WI38 (cell line): ENCODE measurements around the gene HAP1.

ENCODE experiments used
- H3K4me3 ChIP-seq: 2 replicates; pipeline ENCODE4 v1.5.1; 2011; ENCODE audit warnings: low read depth, mild to moderate bottlenecking, control low read depth, low read length
- TF ChIP-seq, protein P1 (sequence below): IDR thresholded peaks from 2 replicates; pipeline ENCODE4 v1.5.1; 2012; ENCODE audit warnings: low read depth, mild to moderate bottlenecking, control low read depth, low read length

HAP1 gene

DNA sequence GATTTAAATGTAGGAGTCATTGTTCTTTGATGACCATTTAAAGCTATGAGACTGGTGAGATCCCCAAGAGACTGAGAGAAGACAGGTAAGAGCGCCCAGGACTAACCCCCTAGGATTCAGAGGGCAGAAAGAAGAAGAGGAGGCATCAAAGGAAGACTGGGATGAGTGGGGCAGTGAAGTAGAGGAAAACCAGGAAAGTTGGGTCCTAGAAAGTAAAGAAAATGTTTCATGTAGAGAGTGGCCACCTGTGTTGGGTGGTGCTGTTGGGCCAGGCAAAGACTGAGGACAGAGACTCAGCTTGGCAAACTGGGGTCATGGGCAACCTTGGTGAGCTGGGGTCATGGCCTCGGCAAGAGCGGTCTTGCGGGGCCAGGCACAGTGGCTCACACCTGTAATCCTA, 1.3 kb upstream of the HAP1 start:
- H3K4me3 ChIP-seq = no peak overlapping the region
- TF ChIP-seq, protein P1, sequence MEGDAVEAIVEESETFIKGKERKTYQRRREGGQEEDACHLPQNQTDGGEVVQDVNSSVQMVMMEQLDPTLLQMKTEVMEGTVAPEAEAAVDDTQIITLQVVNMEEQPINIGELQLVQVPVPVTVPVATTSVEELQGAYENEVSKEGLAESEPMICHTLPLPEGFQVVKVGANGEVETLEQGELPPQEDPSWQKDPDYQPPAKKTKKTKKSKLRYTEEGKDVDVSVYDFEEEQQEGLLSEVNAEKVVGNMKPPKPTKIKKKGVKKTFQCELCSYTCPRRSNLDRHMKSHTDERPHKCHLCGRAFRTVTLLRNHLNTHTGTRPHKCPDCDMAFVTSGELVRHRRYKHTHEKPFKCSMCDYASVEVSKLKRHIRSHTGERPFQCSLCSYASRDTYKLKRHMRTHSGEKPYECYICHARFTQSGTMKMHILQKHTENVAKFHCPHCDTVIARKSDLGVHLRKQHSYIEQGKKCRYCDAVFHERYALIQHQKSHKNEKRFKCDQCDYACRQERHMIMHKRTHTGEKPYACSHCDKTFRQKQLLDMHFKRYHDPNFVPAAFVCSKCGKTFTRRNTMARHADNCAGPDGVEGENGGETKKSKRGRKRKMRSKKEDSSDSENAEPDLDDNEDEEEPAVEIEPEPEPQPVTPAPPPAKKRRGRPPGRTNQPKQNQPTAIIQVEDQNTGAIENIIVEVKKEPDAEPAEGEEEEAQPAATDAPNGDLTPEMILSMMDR = no peak

DNA sequence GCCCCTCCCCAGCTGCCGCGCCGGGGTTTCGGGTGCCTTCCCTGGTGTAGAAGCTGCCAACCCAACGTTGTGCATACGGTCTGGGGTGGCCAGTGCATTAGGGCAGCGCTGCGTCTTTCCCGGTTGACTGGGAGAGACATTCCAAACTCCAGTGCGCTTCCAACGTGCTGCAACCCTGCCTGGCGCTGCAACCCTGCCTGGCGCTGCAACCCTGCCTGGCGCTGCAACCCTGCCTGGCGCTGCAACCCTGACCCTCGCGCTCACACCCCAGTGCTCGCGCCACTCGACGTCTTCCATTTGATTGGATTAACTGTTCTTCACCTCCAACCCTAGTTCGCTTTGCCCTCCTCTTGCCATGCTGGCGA, 488 bp upstream of the HAP1 start:
- TF ChIP-seq, protein P1 = no peak
- peak overlapping the region; percentile 13 for H3K4me3 ChIP-seq

DNA sequence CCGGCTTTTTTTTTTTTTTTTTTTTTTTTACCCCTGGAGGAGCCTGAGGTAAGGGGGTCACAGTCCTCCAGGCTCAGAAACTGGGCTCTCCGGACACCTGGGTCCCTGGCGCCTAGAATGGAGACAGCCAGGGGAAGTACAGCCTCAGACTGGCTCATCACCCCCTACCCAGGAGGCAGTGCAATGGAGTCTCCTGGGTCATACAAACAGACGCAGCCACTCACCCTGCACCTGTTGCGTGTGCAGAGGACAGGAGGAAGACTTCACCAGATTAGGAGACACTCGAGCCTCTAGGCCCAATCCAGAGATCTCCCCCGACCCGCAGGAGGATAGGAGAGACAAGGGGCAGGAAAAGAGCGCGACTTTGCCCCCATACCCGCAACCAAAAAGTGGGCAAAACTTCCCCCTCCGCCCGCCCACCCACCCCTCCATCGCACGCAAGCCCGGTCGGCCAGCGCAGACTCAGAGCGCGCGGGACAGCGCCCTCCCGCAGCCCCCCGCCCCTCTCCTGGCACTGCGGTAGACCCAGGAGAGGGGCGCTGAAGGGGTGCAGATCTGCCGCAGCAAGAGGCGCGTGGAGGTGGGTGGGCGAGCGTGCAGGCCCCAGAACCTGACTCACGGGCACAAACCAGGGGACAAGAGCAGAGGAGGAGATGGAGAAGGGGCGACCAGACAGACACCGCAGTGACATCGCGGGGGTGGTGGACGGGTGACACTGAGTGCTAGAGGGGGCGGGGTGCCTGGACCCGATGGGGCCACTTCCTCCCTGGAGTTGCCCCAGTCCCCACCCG, 900 bp downstream of the HAP1 start:
- H3K4me3 ChIP-seq = no peak overlapping the region
- TF ChIP-seq, protein P1 = no peak

DNA sequence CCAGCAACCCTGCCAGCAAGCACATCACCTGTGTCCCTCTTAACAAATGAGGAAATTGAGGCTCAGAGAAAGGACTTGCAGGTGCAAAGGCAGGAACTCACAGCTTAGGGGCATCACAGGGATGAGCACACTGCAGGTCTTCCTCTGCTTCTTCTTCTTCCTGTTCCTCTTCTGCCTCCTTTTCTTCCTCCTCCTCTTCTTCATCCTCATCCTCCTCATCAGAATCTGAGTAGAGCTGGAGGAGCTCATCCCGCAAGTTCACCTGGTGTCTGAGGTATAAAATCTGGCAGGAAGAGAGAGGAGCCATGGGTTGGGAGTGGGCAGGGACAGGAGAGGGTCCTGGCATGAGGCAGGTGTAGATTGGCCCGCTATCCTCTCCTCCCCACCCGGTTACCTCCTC, 2.6 kb downstream of the HAP1 start:
- TF ChIP-seq, protein P1 = no peak
- H3K4me3 ChIP-seq = no peak overlapping the region

DNA sequence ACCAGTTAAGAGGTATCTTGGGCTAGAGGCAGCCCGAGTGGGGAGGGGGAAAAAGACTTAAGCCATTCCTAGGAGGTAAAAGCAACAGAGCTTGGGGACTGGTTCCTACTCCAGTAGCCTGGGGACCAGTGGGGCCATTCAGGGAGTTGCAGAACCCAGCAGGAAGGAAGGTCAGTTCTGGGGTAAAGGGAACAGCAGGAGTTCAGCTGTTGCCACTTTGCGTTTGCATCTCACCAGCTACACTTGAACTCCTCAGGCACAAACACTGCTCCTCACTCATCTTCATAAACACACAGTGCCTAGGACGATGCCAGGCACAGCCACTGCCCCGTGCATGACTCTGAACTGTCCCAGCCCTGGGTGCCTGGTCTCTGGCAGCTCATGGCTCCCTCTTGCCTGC, 4.0 kb downstream of the HAP1 start:
- TF ChIP-seq, protein P1 = no peak
- no peak overlapping the region for H3K4me3 ChIP-seq

DNA sequence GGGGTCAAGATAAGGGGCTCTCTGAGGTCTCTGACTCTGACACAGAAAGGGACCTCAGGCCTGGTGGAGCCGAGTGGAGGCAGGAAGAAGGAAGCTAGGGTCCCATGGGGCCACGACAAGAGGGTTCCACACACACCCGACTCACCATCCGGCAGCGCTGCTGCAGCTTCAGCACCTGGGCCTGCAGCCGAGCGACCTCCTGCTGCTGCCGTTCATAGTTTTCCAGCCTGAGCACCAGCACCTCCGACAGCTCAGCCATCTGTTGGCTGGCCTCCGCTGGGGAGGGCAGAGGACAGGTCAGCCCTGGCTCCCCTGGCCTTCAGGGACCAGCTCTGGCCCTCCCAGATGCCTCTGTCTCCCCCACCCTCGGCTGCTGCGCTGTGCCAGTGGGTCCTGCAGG, 6.4 kb downstream of the HAP1 start:
- TF ChIP-seq, protein P1 = no peak
- H3K4me3 ChIP-seq = no peak overlapping the region

DNA sequence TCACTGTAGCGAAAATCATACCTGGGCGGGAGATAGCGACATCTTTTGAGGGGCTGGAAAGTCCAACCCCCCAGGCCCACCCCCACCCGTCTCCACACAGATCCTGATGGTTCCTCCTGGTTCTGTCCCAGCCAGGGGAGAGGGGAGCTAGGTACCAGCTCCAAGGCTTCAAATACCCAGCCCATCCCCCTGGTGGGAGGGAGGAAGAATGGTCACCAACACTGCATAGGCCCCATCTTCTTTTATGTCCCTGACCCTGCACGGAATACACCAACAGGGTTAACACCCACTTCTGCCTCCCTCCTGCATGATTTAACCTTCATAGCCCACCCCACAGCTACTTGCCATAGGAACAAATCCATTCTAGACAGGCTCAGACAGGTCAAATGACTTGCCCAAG, 9.3 kb downstream of the HAP1 start:
- TF ChIP-seq, protein P1 = no peak
- H3K4me3 ChIP-seq = no peak overlapping the region
